Right lobe of liver (tissue), 4 donors: Measurements from ENCODE around the gene RNF34.

ENCODE experiments used
- CTCF ChIP-seq, 4 donors: fragments of 200-600 bp in 3 of 4; fragments of 450-650 bp in 1 of 4; IDR thresholded peaks; one replicate each; pipeline versions ENCODE4 v1.5.1 to v1.8.0; 2016 to 2022; ENCODE audit warnings: antibody characterized with exemption in 4 of 4, mild to moderate bottlenecking in 2 of 4
- POLR2A ChIP-seq: fragments of 450-650 bp; IDR thresholded peaks from one replicate; pipeline ENCODE4 v1.6.1; 2017; ENCODE audit warnings: antibody characterized with exemption, mild to moderate bottlenecking
- donor health status: DM: no; HTN: no; CAD: no.
- donor health status: DM: no; HTN: no; CAD: no.
- donor health status: DM: no; HTN: yes; CAD: no.

DNA sequence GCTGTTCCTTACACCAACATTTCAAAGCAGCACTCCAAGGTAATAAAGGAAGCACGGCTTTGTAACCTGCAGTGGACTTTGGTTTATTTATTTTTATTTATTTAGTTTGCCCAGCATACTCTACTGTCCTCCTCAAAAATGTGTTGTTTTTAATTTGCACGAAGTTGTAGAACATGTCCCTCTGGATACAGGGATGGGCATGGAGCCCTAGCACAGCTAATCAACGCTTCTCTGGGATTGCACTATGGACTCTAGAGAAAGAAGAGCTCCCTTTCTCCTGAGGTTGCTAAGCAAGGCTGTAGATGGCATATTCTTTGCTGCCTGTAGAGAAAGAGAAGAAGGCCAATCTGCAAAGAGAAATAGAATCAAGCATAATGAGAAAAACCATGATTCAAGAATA lies 41.8 kb upstream of the RNF34 start:
- TF ChIP-seq CTCF (IDR thresholded peaks at IDR 0.05) (no peak), POLR2A (no peak)
